NCI-H128 (cell line): ENCODE measurements around the gene ANKFY1.

Experiments used
- DNase-seq: peaks from one replicate; lab custom pipeline; 2025; ENCODE audit not compliant: unreplicated experiment; lab: John Stamatoyannopoulos, UW

ANKFY1 gene

DNA sequence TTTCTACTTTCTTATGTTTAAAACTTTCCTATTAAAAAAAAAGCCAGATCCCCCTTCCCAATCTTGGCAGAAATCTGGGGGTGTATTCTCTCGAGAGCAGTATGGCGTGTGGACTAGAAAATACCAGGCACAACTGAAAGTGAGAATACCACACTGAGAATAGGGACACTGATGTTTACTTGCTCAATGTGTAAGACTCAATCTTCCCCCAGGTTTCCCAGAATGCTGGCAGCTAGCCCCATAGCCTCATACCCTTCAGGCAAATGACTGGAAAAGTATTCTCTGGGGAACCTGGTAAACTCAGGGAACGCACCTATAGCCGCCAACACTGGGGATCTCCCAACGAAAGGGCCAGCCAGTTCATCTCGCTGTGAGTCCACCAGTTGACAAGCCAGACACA lies 136.2 kb downstream of the ANKFY1 start:
- no peak for DNase-seq

DNA sequence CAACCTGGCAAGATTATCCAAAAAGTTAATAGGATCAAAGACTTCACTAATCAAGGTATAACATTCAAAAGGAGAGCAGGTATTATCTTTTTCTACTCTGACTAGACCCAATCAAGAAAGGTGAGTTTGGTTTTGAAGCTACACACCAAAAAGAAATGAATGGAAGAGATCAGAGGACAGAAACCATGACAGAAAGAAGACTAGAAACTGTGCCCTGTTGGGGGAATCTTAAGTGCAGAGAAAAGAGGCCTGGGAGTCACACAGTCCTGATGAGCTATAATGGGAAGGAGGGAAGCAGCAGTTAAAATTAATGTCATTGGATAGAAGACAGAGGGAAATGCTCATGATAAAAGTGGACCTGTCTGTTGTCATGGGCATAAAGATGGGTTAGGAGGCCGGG lies 138.2 kb downstream of the ANKFY1 start:
- DNase-seq, result no peak

DNA sequence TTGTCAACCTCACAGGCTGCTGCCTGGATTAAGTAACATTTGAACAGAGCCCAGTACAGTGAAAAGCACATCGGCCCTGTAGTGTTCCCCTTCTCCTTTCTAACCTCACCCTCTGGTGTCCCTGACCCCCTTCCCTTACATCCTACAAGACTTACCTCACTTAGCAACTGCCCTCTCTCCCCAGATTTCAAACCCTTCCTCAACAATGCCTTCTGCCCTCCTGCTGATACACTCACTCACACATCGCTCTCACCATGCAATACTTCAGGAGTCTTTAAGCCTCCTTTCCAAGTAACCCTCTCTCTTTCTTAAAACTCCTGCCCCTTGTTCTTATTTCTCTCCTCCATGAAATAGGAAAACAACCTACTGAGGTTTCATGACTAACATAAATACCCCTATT lies 138.8 kb downstream of the ANKFY1 start:
- no peak for DNase-seq

DNA sequence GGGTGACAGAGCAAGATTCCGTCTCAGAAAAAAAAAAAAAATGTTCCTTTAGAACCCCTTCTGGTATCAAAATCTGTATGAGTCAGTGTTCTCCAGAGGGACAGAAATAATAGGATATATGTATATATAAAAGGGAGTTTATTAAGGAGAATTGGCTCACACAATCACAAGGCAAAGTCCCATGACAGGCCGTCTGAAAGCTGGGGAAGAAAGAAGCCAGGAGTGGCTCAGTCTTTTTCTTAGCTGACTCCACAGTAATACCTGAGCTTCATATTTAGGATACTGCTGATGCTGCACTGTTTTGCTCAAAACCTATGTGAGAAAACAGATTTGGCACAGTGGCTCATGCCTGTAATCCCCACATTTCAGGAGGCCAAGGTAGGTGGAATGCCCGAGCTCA lies 143.4 kb downstream of the ANKFY1 start:
- DNase-seq, result no peak

DNA sequence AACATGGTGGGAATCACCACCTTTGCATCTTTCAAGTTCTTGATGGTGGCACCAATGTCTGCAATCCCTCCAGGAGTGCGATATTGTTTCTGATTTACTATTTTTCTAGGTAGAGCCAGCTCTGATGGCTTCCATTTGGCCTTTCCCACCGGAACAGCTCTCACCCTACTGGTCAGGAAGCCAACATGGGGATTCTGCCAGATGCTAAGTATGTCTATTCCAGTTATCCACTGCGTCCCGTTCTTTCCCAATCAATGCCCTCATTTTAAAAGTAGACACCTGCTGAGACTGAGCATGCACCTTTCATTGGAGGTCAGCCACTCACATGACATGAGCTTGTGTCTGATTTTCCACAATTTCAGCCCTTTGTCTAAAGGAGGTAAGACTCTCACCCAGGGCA lies 144.5 kb downstream of the ANKFY1 start:
- no peak for DNase-seq

DNA sequence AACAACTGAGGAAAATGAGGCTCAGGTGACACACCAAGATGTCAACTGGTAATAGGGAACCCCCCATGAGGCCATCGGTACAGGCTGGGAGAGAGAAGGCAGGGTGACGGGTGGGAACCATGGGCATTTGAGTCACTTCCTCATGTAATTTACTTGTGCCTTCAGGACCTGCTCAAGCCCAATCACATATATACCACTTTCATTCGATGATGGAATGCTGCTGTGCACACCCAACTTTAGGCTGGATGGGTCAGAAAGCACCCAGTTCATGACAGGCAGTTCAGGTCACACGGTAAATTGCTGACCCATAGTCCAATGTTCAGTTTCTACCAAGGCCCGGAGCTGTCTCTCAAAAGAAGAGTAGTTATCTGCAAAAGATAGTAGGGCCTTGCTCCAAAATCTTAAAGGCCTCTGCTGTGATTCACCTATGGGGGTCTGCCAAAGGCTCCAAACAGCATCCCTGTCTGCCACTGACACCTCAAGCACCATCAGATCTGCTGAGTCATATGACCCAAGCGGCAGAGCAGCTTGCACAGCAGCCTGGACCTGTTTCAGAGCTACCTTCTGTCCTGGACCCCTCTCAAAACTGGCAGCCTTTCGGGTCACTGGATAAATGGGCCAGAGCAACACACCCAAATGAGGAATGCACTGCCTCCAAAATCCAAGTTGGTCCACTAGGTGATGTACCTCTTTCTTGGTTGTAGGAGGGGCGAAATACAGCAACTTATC lies 145.6 kb downstream of the ANKFY1 start:
- DNase-seq, result no peak

DNA sequence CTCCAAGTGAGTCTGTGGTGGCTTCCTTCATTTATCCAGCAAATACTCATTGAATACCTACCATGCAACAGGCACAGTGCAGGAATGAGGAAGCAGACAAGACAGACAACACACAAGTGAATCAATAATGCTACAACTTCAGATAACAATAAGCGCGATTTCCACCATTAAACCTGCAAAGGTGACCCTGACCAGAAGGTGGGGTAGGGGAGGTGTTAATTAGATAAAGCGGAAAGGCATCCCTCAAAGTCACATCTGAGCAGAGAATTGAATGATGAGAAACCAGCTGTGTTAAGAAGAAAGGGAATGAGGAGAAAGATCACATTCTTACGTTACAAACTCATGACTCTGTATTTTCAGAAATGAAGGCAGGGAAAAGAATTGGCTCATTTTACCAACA lies 147.3 kb downstream of the ANKFY1 start:
- no peak for DNase-seq
